Measurements from ENCODE around the gene TBK1. TPM values are rescaled to one million over a fixed set of nuclear protein-coding genes. Genes with fewer than 3 reads are reported as not detected.

TBK1 gene
- total and polyA plus RNA-seq, 4 donors = 10.9 to 32.8 (median 22.5) TPM

- ATAC-seq (ENCODE audit: low FRiP score) (no peak), DNase-seq (no peak)
- Histone ChIP-seq H3K27ac (ENCODE audit: low read depth in 1 of 2, low read length in 2 of 2) (no peak overlapping the region), H3K27me3 (ENCODE audit: control insufficient read depth in 1 of 2, insufficient read depth in 2 of 2, low read length in 1 of 2) (no peaks in the 10 kb centered on the region), H3K9me3 (ENCODE audit: control insufficient read depth, low read length) (no peaks in the 10 kb centered on the region), H3K4me3 (ENCODE audit: low read length in 2 of 2) (no peak overlapping the region), H3K4me1 (ENCODE audit: control insufficient read depth in 1 of 2, insufficient read depth in 2 of 2, low read length in 2 of 2) (no peaks in the 10 kb centered on the region), H3K36me3 (ENCODE audit: control insufficient read depth in 1 of 2, insufficient read depth in 2 of 2, low read length in 1 of 2) (peaks cover 0 to 3% of the 10 kb centered on the region in 2 donors)
- 84 to 87% methylated on average over 2 of the region's 2 CpGs for WGBS, 2 donors
- intact Hi-C loops (cut with DNase I) = no loop called here
Observed at GRCh38 chr12:64445490-64445889, 6.4 kb upstream of the TBK1 start.

DNA sequence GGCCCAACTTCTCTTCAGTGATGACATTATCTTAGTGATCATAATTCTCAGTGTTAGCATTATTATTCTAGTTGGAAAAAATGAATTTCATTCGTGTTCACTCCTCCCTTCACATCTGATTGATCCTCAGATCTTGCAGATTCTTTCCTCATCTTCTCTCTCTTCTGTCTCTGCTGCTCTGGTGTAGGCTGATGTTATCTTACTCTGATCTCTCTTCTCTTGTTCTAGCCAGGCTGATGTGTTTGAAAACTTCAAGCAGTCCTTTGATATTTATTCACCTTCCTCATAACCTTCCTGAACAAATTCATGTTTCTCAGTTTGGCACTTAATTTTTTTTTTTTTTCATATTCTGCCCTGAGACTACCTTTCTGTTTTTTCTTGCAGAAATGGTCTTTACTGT lies 5.6 kb upstream of the TBK1 start:
- no peak for ATAC-seq (ENCODE audit: low FRiP score)

GRCh38 chr12:64450057-64450640 lies 1.8 kb upstream of the TBK1 start:
- H3K9me3 ChIP-seq (ENCODE audit: control insufficient read depth, low read length) = no peaks in the 10 kb centered on the region
- H3K27ac ChIP-seq (ENCODE audit: low read depth in 1 of 2, low read length in 2 of 2) = no peak overlapping the region
- H3K4me3 ChIP-seq (ENCODE audit: low read length in 2 of 2) = no peak overlapping the region
- no peak for ATAC-seq (ENCODE audit: low FRiP score)
- no peak for DNase-seq
- 72 to 79% methylated on average over 2 of the region's 2 CpGs for WGBS, 2 donors
- peaks cover 0 to 2% of the 10 kb centered on the region in 2 donors for H3K36me3 ChIP-seq (ENCODE audit: control insufficient read depth in 1 of 2, insufficient read depth in 2 of 2, low read length in 1 of 2)
- intact Hi-C loops (cut with DNase I) = loop anchor here in 1 of 2 donors (5.0 kb wide), 1 partner anchor 43 kb away; no protein-coding TSS in a partner anchor
- no peaks in the 10 kb centered on the region for H3K4me1 ChIP-seq (ENCODE audit: control insufficient read depth in 1 of 2, insufficient read depth in 2 of 2, low read length in 2 of 2)
- no peaks in the 10 kb centered on the region for H3K27me3 ChIP-seq (ENCODE audit: control insufficient read depth in 1 of 2, insufficient read depth in 2 of 2, low read length in 1 of 2)

More for the DNA sequence above, 5.6 kb upstream of the TBK1 start:
- no peaks in the 10 kb centered on the region for H3K27me3 ChIP-seq (ENCODE audit: control insufficient read depth in 1 of 2, insufficient read depth in 2 of 2, low read length in 1 of 2)
- DNase-seq = no peak
- no peaks in the 10 kb centered on the region for H3K4me1 ChIP-seq (ENCODE audit: control insufficient read depth in 1 of 2, insufficient read depth in 2 of 2, low read length in 2 of 2)
- no peak overlapping the region for H3K27ac ChIP-seq (ENCODE audit: low read depth in 1 of 2, low read length in 2 of 2)
- no peak overlapping the region for H3K4me3 ChIP-seq (ENCODE audit: low read length in 2 of 2)
- H3K36me3 ChIP-seq (ENCODE audit: control insufficient read depth in 1 of 2, insufficient read depth in 2 of 2, low read length in 1 of 2) = peaks cover 0 to 3% of the 10 kb centered on the region in 2 donors
- no peaks in the 10 kb centered on the region for H3K9me3 ChIP-seq (ENCODE audit: control insufficient read depth, low read length)
- WGBS, 2 donors = 82 to 85% methylated on average over 1 of the region's 1 CpG
- intact Hi-C loops (cut with DNase I) = no loop called here

GRCh38 chr12:64450711-64451486 lies 1.0 kb upstream of the TBK1 start:
- Histone ChIP-seq H3K4me1 (ENCODE audit: control insufficient read depth in 1 of 2, insufficient read depth in 2 of 2, low read length in 2 of 2) (no peaks in the 10 kb centered on the region), H3K27ac (ENCODE audit: low read depth in 1 of 2, low read length in 2 of 2) (peak overlapping the region in 1 of 2 donors; percentile 22), H3K4me3 (ENCODE audit: low read length in 2 of 2) (peak overlapping the region; percentile 24 to 96), H3K9me3 (ENCODE audit: control insufficient read depth, low read length) (no peaks in the 10 kb centered on the region), H3K27me3 (ENCODE audit: control insufficient read depth in 1 of 2, insufficient read depth in 2 of 2, low read length in 1 of 2) (no peaks in the 10 kb centered on the region), H3K36me3 (ENCODE audit: control insufficient read depth in 1 of 2, insufficient read depth in 2 of 2, low read length in 1 of 2) (peaks cover under 1 to 2% of the 10 kb centered on the region in 2 donors)
- DNase-seq = no peak
- no peak for ATAC-seq (ENCODE audit: low FRiP score)
- 15 to 16% methylated on average over 8 of the region's 8 CpGs for WGBS, 2 donors
- intact Hi-C loops (cut with DNase I) = loop anchor here in 1 of 2 donors (5.0 kb wide), 1 partner anchor 44 kb away; no protein-coding TSS in a partner anchor

GRCh38 chr12:64452559-64453329 lies 824 bp downstream of the TBK1 start:
- Histone ChIP-seq H3K4me3 (ENCODE audit: low read length in 2 of 2) (peak overlapping the region; percentile 24 to 96), H3K4me1 (ENCODE audit: control insufficient read depth in 1 of 2, insufficient read depth in 2 of 2, low read length in 2 of 2) (no peaks in the 10 kb centered on the region), H3K27ac (ENCODE audit: low read depth in 1 of 2, low read length in 2 of 2) (peak overlapping the region; percentile 79 to 92), H3K27me3 (ENCODE audit: control insufficient read depth in 1 of 2, insufficient read depth in 2 of 2, low read length in 1 of 2) (no peaks in the 10 kb centered on the region), H3K9me3 (ENCODE audit: control insufficient read depth, low read length) (no peaks in the 10 kb centered on the region), H3K36me3 (ENCODE audit: control insufficient read depth in 1 of 2, insufficient read depth in 2 of 2, low read length in 1 of 2) (peaks cover 0 to 5% of the 10 kb centered on the region in 2 donors)
- WGBS, 2 donors = 0 to 1% methylated on average over 16 of the region's 16 CpGs
- no peak for DNase-seq
- ATAC-seq (ENCODE audit: low FRiP score) = peak; percentile 59
- intact Hi-C loops (cut with DNase I) = loop anchor here in 1 of 2 donors (5.0 kb wide), 1 partner anchor 45 kb away; no protein-coding TSS in a partner anchor

DNA sequence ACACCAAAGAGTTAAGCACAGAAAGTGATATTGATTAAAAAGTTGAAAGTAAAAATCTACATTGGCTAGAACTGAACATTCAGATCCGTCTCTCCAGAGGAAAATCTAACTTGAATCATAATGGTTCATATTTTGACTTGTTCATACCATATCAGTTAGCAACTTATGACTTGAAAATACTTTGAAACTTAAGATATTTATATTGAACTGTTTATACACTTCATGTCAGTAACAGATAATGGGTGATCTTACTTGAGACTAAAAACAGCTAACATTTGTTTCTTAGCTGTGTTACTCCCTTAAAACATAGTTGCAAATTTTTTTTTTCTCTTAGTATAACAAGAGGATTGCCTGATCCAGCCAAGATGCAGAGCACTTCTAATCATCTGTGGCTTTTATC lies 3.6 kb downstream of the TBK1 start:
- intact Hi-C loops (cut with DNase I) = no loop called here
- ATAC-seq (ENCODE audit: low FRiP score) = no peak
- no peaks in the 10 kb centered on the region for H3K27me3 ChIP-seq (ENCODE audit: control insufficient read depth in 1 of 2, insufficient read depth in 2 of 2, low read length in 1 of 2)

DNA sequence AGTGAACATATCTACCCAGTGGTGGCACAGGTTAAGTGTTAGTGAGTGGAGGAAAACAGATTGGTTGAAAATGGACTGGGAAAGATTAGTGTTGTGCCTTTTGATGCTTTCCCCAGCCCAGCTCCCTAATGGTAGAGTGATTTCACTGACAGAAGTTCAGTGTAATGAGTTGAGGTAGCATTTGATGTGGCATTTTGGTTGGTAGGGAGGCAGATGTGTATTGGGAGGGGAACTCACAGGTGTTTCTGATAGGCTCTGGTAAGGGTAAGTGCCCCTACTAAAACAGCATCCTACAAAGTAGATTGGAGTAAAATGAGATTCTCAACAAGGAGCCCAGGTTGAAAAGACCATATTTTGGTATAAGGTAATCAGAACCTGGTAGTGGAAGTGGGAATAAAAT lies 4.2 kb downstream of the TBK1 start:
- intact Hi-C loops (cut with DNase I) = no loop called here
- Histone ChIP-seq H3K27me3 (ENCODE audit: control insufficient read depth in 1 of 2, insufficient read depth in 2 of 2, low read length in 1 of 2) (no peaks in the 10 kb centered on the region), H3K4me1 (ENCODE audit: control insufficient read depth in 1 of 2, insufficient read depth in 2 of 2, low read length in 2 of 2) (no peaks in the 10 kb centered on the region)

More for the DNA sequence above, 3.6 kb downstream of the TBK1 start:
- H3K27ac ChIP-seq (ENCODE audit: low read depth in 1 of 2, low read length in 2 of 2) = no peak overlapping the region
- DNase-seq = no peak
- H3K4me3 ChIP-seq (ENCODE audit: low read length in 2 of 2) = no peak overlapping the region
- peaks cover 0 to 7% of the 10 kb centered on the region in 2 donors for H3K36me3 ChIP-seq (ENCODE audit: control insufficient read depth in 1 of 2, insufficient read depth in 2 of 2, low read length in 1 of 2)
- no peaks in the 10 kb centered on the region for H3K9me3 ChIP-seq (ENCODE audit: control insufficient read depth, low read length)
- no peaks in the 10 kb centered on the region for H3K4me1 ChIP-seq (ENCODE audit: control insufficient read depth in 1 of 2, insufficient read depth in 2 of 2, low read length in 2 of 2)
- WGBS, 2 donors = 74 to 77% methylated on average over 1 of the region's 1 CpG

DNA sequence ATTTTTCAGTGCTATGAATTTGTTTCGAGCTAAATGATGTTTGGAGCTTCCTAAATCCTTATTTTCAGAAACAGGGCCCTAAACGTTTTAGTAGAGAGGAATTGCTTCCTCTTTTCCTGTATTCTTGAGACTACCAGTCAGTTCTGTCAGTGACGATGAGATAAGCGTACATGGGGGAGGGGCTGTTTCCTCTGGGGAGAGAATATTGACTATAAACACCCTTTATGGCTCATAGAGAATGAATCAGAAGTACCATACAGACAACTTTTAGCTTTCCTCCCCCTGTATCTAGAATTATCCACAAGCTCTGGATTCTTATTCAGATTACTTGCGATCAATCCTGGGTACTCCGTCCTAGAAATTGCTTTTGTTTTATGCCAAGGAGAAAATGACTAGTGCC lies 5.1 kb downstream of the TBK1 start:
- 70 to 73% methylated on average over 6 of the region's 6 CpGs for WGBS, 2 donors
- Histone ChIP-seq H3K4me1 (ENCODE audit: control insufficient read depth in 1 of 2, insufficient read depth in 2 of 2, low read length in 2 of 2) (no peaks in the 10 kb centered on the region), H3K4me3 (ENCODE audit: low read length in 2 of 2) (no peak overlapping the region), H3K27me3 (ENCODE audit: control insufficient read depth in 1 of 2, insufficient read depth in 2 of 2, low read length in 1 of 2) (no peaks in the 10 kb centered on the region), H3K27ac (ENCODE audit: low read depth in 1 of 2, low read length in 2 of 2) (no peak overlapping the region), H3K9me3 (ENCODE audit: control insufficient read depth, low read length) (no peaks in the 10 kb centered on the region), H3K36me3 (ENCODE audit: control insufficient read depth in 1 of 2, insufficient read depth in 2 of 2, low read length in 1 of 2) (peaks cover 0 to 9% of the 10 kb centered on the region in 2 donors)
- no peak for DNase-seq
- no peak for ATAC-seq (ENCODE audit: low FRiP score)
- intact Hi-C loops (cut with DNase I) = no loop called here

More for the DNA sequence above, 4.2 kb downstream of the TBK1 start:
- Histone ChIP-seq H3K36me3 (ENCODE audit: control insufficient read depth in 1 of 2, insufficient read depth in 2 of 2, low read length in 1 of 2) (peaks cover 0 to 7% of the 10 kb centered on the region in 2 donors), H3K4me3 (ENCODE audit: low read length in 2 of 2) (no peak overlapping the region), H3K9me3 (ENCODE audit: control insufficient read depth, low read length) (no peaks in the 10 kb centered on the region), H3K27ac (ENCODE audit: low read depth in 1 of 2, low read length in 2 of 2) (no peak overlapping the region)
- DNase-seq (no peak), ATAC-seq (ENCODE audit: low FRiP score) (no peak)
